Measurements from ENCODE around the gene SYNDIG1.

DNA sequence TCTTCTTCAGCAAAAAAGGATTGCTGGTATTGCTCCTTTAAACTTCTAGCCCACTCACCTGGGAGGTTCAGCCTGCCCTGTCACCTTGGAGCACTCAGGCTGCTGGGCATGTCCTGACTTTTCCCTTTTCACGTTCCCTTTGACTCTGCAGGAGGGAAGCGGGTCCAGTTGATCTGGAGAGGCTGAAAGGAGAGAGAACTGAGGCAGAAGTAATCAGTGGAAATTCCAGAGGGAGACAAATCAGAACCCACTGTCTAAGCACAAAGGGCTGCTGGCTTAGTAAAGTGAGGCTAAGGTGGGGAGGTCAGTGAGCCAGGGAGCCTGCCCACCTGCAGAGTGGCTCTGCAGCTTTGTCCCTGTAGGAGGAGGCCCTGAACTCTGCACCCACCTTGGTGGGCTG is 9.7 kb upstream of the SYNDIG1 start:
- TF ChIP-seq, protein P1, sequence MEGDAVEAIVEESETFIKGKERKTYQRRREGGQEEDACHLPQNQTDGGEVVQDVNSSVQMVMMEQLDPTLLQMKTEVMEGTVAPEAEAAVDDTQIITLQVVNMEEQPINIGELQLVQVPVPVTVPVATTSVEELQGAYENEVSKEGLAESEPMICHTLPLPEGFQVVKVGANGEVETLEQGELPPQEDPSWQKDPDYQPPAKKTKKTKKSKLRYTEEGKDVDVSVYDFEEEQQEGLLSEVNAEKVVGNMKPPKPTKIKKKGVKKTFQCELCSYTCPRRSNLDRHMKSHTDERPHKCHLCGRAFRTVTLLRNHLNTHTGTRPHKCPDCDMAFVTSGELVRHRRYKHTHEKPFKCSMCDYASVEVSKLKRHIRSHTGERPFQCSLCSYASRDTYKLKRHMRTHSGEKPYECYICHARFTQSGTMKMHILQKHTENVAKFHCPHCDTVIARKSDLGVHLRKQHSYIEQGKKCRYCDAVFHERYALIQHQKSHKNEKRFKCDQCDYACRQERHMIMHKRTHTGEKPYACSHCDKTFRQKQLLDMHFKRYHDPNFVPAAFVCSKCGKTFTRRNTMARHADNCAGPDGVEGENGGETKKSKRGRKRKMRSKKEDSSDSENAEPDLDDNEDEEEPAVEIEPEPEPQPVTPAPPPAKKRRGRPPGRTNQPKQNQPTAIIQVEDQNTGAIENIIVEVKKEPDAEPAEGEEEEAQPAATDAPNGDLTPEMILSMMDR (IDR thresholded peaks at IDR 0.05): no peak
- no peak for TF ChIP-seq POLR2A (IDR thresholded peaks at IDR 0.05)
- no peak for TF ChIP-seq POLR2AphosphoS5 (IDR thresholded peaks at IDR 0.05)

Measured in prostate gland (tissue), 2 donors.